ENCODE results near the gene PLXNB3. TPM values are rescaled to one million over a fixed set of nuclear protein-coding genes. Genes with fewer than 3 reads are reported as not detected.

Gene PLXNB3
- polyA plus RNA-seq, 1 donor from 2014 or later = 0.48 TPM

DNA sequence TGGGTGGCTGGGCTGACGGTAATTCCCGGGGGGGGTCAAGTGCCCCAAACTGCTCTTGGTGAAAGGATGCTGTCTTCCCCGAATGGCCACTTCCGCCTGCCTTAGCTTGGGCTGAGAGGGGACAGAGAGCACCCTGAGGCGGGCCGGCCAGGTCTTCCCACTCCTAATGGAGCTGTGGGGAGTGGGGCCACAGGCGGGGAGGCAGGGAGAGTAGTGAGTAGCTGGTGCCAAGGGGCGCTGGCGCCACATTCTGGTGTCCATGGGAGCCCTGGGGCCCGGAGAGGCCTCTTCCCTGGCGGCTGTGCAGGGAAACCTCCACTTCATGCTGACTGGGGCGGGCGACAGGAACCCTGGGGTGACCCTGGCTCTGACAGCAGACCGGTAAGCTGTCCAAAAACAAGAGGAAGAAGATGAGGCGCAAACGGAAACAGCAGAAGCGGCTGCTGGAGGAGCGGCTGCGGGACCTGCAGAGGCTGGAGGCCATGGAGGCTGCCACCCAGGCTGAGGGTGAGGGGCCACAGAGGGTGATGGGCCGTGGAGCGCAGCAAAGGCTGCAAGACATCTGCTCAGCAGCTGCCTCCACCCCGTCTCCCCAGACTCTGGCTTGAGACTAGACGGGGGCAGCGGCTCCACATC is 19.4 kb downstream of the PLXNB3 start:
- TF ChIP-seq POLR2AphosphoS5 (IDR thresholded peaks at IDR 0.05) (no peak), TAF1 (IDR thresholded peaks at IDR 0.05; ENCODE audit: low read depth) (no peak), SMC3 (conservative IDR thresholded peaks at IDR 0.05; ENCODE audit: poor library complexity) (no peak), EP300 (conservative IDR thresholded peaks at IDR 0.05; ENCODE audit: poor library complexity, severe bottlenecking) (no peak), EZH2 (IDR thresholded peaks at IDR 0.05; ENCODE audit: borderline replicate concordance, insufficient read depth, low read length, poor library complexity, severe bottlenecking) (no peak), MXI1 (conservative IDR thresholded peaks at IDR 0.05; ENCODE audit: poor library complexity, severe bottlenecking) (no peak), RAD21 (conservative IDR thresholded peaks at IDR 0.05) (no peak)
- TF ChIP-seq, protein P1, sequence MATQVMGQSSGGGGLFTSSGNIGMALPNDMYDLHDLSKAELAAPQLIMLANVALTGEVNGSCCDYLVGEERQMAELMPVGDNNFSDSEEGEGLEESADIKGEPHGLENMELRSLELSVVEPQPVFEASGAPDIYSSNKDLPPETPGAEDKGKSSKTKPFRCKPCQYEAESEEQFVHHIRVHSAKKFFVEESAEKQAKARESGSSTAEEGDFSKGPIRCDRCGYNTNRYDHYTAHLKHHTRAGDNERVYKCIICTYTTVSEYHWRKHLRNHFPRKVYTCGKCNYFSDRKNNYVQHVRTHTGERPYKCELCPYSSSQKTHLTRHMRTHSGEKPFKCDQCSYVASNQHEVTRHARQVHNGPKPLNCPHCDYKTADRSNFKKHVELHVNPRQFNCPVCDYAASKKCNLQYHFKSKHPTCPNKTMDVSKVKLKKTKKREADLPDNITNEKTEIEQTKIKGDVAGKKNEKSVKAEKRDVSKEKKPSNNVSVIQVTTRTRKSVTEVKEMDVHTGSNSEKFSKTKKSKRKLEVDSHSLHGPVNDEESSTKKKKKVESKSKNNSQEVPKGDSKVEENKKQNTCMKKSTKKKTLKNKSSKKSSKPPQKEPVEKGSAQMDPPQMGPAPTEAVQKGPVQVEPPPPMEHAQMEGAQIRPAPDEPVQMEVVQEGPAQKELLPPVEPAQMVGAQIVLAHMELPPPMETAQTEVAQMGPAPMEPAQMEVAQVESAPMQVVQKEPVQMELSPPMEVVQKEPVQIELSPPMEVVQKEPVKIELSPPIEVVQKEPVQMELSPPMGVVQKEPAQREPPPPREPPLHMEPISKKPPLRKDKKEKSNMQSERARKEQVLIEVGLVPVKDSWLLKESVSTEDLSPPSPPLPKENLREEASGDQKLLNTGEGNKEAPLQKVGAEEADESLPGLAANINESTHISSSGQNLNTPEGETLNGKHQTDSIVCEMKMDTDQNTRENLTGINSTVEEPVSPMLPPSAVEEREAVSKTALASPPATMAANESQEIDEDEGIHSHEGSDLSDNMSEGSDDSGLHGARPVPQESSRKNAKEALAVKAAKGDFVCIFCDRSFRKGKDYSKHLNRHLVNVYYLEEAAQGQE (IDR thresholded peaks at IDR 0.05; ENCODE audit: borderline replicate concordance) = no peak
- H3K36me3 ChIP-seq (ENCODE audit: insufficient read depth, low read length) = no peaks in the 10 kb centered on the region
- no peak overlapping the region for H3K4me3 ChIP-seq (ENCODE audit: low read length)
- H4K20me1 ChIP-seq (ENCODE audit: insufficient read depth) = no peaks in the 10 kb centered on the region
- no peak overlapping the region for H2AFZ ChIP-seq (ENCODE audit: low read depth, low read length)
- no peaks in the 10 kb centered on the region for H3K27me3 ChIP-seq (ENCODE audit: insufficient read depth, low read depth, low read length)
- no peak overlapping the region for H3K9ac ChIP-seq (ENCODE audit: low read length)
- H3K9me2 ChIP-seq (ENCODE audit: insufficient read depth, low read length) = no peaks in the 10 kb centered on the region
- no peaks in the 10 kb centered on the region for H3K9me3 ChIP-seq (ENCODE audit: low read length)
- H3K27ac ChIP-seq (ENCODE audit: low read length) = no peak overlapping the region
- no peaks in the 10 kb centered on the region for H3F3A ChIP-seq (ENCODE audit: insufficient read depth, low read length, poor library complexity, severe bottlenecking)
- H3K4me2 ChIP-seq (ENCODE audit: low read length) = no peak overlapping the region
- H3K79me2 ChIP-seq (replicated peaks; ENCODE audit: insufficient read depth, low read length) = no peaks in the 10 kb centered on the region

DNA sequence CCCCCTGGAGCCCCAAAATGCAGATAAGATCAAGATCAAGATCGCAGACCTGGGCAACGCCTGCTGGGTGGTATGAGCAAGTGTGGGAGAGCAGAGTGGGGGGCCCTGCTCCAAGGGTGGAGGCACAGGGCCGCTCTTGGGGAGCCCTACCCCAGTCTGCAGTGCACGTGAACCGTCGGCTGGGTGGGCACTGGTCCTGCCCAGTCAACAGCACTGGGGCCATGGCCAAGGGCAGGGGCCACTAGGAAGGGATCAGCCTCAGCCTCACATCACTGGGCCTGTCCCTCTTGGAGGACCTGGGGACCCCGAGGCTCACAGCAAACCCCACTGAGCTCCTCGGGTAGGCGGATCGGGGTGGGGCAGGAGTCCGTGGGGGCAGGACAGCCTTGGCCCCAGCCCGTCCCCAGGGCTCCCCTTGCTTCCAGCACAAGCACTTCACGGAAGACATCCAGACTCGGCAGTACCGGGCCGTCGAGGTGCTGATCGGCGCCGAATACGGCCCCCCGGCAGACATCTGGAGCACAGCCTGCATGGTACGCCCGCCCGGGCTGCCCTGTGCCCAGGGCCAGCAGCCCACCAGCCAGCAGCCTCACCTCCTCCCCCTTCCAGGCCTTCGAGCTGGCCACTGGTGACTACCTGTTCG is 20.4 kb downstream of the PLXNB3 start:
- TF ChIP-seq EZH2 (IDR thresholded peaks at IDR 0.05; ENCODE audit: borderline replicate concordance, insufficient read depth, low read length, poor library complexity, severe bottlenecking) (no peak), MXI1 (conservative IDR thresholded peaks at IDR 0.05; ENCODE audit: poor library complexity, severe bottlenecking) (no peak), TAF1 (IDR thresholded peaks at IDR 0.05; ENCODE audit: low read depth) (no peak), POLR2AphosphoS5 (IDR thresholded peaks at IDR 0.05) (no peak), EP300 (conservative IDR thresholded peaks at IDR 0.05; ENCODE audit: poor library complexity, severe bottlenecking) (no peak)
- Histone ChIP-seq H3F3A (ENCODE audit: insufficient read depth, low read length, poor library complexity, severe bottlenecking) (no peaks in the 10 kb centered on the region), H3K9me3 (ENCODE audit: low read length) (no peaks in the 10 kb centered on the region), H2AFZ (ENCODE audit: low read depth, low read length) (no peak overlapping the region), H3K27me3 (ENCODE audit: insufficient read depth, low read depth, low read length) (no peaks in the 10 kb centered on the region), H3K4me3 (ENCODE audit: low read length) (no peak overlapping the region), H3K4me2 (ENCODE audit: low read length) (no peak overlapping the region), H3K9me2 (ENCODE audit: insufficient read depth, low read length) (no peaks in the 10 kb centered on the region), H3K36me3 (ENCODE audit: insufficient read depth, low read length) (no peaks in the 10 kb centered on the region), H3K27ac (ENCODE audit: low read length) (no peak overlapping the region), H3K79me2 (replicated peaks; ENCODE audit: insufficient read depth, low read length) (no peaks in the 10 kb centered on the region), H3K9ac (ENCODE audit: low read length) (no peak overlapping the region), H4K20me1 (ENCODE audit: insufficient read depth) (no peaks in the 10 kb centered on the region)

DNA sequence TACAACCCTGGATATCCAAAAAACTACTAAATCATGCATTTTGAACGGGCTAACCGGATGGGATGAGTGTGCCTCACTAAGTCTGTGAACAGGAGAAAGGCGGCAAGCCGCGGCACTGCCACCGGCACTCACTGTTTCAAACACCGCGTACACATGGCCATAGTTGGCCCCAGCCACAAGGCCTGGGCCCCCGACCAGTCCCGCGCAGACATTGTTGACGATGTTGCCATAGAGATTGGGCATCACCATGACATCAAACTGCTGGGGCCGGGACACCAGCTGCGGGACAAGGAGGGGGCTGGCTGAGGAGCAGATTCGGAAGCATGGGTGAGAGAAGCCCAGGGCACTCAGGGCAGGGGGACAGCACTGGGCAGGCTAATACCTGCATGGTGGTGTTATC is 22.6 kb downstream of the PLXNB3 start:
- H3K27ac ChIP-seq (ENCODE audit: low read length) = no peak overlapping the region

More for the DNA sequence above, 22.6 kb downstream of the PLXNB3 start:
- no peaks in the 10 kb centered on the region for H3K36me3 ChIP-seq (ENCODE audit: insufficient read depth, low read length)
- no peaks in the 10 kb centered on the region for H3K9me2 ChIP-seq (ENCODE audit: insufficient read depth, low read length)
- H3K9ac ChIP-seq (ENCODE audit: low read length) = no peak overlapping the region
- H3F3A ChIP-seq (ENCODE audit: insufficient read depth, low read length, poor library complexity, severe bottlenecking) = no peaks in the 10 kb centered on the region
- no peak overlapping the region for H2AFZ ChIP-seq (ENCODE audit: low read depth, low read length)
- TF ChIP-seq EZH2 (IDR thresholded peaks at IDR 0.05; ENCODE audit: borderline replicate concordance, insufficient read depth, low read length, poor library complexity, severe bottlenecking) = no peak
- TF ChIP-seq MXI1 (conservative IDR thresholded peaks at IDR 0.05; ENCODE audit: poor library complexity, severe bottlenecking) = no peak
- TF ChIP-seq RAD21 (conservative IDR thresholded peaks at IDR 0.05) = no peak
- TF ChIP-seq, protein P2, sequence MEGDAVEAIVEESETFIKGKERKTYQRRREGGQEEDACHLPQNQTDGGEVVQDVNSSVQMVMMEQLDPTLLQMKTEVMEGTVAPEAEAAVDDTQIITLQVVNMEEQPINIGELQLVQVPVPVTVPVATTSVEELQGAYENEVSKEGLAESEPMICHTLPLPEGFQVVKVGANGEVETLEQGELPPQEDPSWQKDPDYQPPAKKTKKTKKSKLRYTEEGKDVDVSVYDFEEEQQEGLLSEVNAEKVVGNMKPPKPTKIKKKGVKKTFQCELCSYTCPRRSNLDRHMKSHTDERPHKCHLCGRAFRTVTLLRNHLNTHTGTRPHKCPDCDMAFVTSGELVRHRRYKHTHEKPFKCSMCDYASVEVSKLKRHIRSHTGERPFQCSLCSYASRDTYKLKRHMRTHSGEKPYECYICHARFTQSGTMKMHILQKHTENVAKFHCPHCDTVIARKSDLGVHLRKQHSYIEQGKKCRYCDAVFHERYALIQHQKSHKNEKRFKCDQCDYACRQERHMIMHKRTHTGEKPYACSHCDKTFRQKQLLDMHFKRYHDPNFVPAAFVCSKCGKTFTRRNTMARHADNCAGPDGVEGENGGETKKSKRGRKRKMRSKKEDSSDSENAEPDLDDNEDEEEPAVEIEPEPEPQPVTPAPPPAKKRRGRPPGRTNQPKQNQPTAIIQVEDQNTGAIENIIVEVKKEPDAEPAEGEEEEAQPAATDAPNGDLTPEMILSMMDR (IDR thresholded peaks at IDR 0.05; ENCODE audit: poor library complexity, severe bottlenecking) = no peak
- TF ChIP-seq, protein P1 (IDR thresholded peaks at IDR 0.05; ENCODE audit: borderline replicate concordance) = no peak
- TF ChIP-seq TAF1 (IDR thresholded peaks at IDR 0.05; ENCODE audit: low read depth) = no peak
- no peak for TF ChIP-seq SMC3 (conservative IDR thresholded peaks at IDR 0.05; ENCODE audit: poor library complexity)
- TF ChIP-seq EP300 (conservative IDR thresholded peaks at IDR 0.05; ENCODE audit: poor library complexity, severe bottlenecking) = no peak
- no peak for TF ChIP-seq POLR2AphosphoS5 (IDR thresholded peaks at IDR 0.05)
- no peak overlapping the region for H3K4me3 ChIP-seq (ENCODE audit: low read length)
- H4K20me1 ChIP-seq (ENCODE audit: insufficient read depth) = no peaks in the 10 kb centered on the region
- H3K79me2 ChIP-seq (replicated peaks; ENCODE audit: insufficient read depth, low read length) = no peaks in the 10 kb centered on the region
- no peak overlapping the region for H3K4me2 ChIP-seq (ENCODE audit: low read length)
- H3K27me3 ChIP-seq (ENCODE audit: insufficient read depth, low read depth, low read length) = no peaks in the 10 kb centered on the region
- H3K9me3 ChIP-seq (ENCODE audit: low read length) = no peaks in the 10 kb centered on the region

Data from neural cell (in vitro differentiated cells).